Keratinocyte (primary cell): ENCODE results near the gene AGAP1.

ENCODE experiments used
- EZH2 ChIP-seq: IDR thresholded peaks from one replicate; pipeline ENCODE4 v1.6.1; 2012; ENCODE audit warnings: inconsistent platforms, mild to moderate bottlenecking, low read length, moderate library complexity
- TF ChIP-seq, protein P1 (sequence below), 3 experiments: IDR thresholded peaks in 1 of 3; conservative IDR thresholded peaks in 1 of 3; optimal IDR thresholded peaks in 1 of 3; 2 replicates in 2 of 3; 3 replicates in 1 of 3; pipeline versions ENCODE3 to v1.5.1; 2011; ENCODE audit warnings: low read length in 3 of 3, mild to moderate bottlenecking in 3 of 3, moderate library complexity in 2 of 3, control low read depth in 1 of 3, inconsistent platforms in 1 of 3; ENCODE audit not compliant: insufficient read depth in 2 of 3; ENCODE audit errors: extremely low read depth in 1 of 3

GRCh38 chr2:235831755-235832154, 337.9 kb downstream of the AGAP1 start:
- TF ChIP-seq, protein P1, sequence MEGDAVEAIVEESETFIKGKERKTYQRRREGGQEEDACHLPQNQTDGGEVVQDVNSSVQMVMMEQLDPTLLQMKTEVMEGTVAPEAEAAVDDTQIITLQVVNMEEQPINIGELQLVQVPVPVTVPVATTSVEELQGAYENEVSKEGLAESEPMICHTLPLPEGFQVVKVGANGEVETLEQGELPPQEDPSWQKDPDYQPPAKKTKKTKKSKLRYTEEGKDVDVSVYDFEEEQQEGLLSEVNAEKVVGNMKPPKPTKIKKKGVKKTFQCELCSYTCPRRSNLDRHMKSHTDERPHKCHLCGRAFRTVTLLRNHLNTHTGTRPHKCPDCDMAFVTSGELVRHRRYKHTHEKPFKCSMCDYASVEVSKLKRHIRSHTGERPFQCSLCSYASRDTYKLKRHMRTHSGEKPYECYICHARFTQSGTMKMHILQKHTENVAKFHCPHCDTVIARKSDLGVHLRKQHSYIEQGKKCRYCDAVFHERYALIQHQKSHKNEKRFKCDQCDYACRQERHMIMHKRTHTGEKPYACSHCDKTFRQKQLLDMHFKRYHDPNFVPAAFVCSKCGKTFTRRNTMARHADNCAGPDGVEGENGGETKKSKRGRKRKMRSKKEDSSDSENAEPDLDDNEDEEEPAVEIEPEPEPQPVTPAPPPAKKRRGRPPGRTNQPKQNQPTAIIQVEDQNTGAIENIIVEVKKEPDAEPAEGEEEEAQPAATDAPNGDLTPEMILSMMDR (optimal IDR thresholded peaks at IDR 0.05 in 1 of 3, IDR thresholded peaks at IDR 0.05 in 1 of 3, conservative IDR thresholded peaks at IDR 0.05 in 1 of 3; ENCODE audit: extremely low read depth in 1 of 3, insufficient read depth in 2 of 3, low read length in 3 of 3): no peak
- TF ChIP-seq EZH2: no peak
